H1 (cell line): ENCODE results near the gene WDR6. TPM values are rescaled to one million over a fixed set of nuclear protein-coding genes. Genes with fewer than 3 reads are reported as not detected.

ENCODE experiments used
- CTCF ChIA-PET: fragments of 300-600 bp; sonication (Branson Sonifier 250); formaldehyde crosslinking; loops from one replicate; lab custom pipeline; 2021; ENCODE audit not compliant: partially characterized antibody; lab: Charles Lee
- POLR2A ChIA-PET: fragments of 300-600 bp; sonication (Branson Sonifier 250); formaldehyde crosslinking; loops from one replicate; lab custom pipeline; 2021; ENCODE audit warnings: inconsistent platforms; ENCODE audit not compliant: partially characterized antibody; lab: Charles Lee
- DNase-seq, 2 experiments: peaks; one replicate each; pipeline versions ENCODE4 v3.0.0 to v3.0.0-alpha.2; 2010 to 2022; ENCODE audit warnings: low spot score in 2 of 2, low read depth in 1 of 2, mixed read lengths in 1 of 2
- FAIRE-seq: peaks from 2 replicates; lab custom pipeline; 2011; peaks lifted over from hg19 to GRCh38; lab: Jason Lieb, UNC
- H2AFZ ChIP-seq: 2 replicates; pipeline ENCODE4 v1.8.1; 2012; ENCODE audit warnings: low read length, inconsistent platforms
- H2AK5ac ChIP-seq: 2 replicates; pipeline ENCODE4 v1.6.1; 2013; ENCODE audit warnings: low read depth, low read length
- H2BK120ac ChIP-seq: replicated peaks from 2 replicates; pipeline ENCODE3; 2013; ENCODE audit warnings: low read depth, low read length, inconsistent platforms
- H2BK12ac ChIP-seq: 2 replicates; pipeline ENCODE4 v1.6.1; 2013; ENCODE audit warnings: low read depth, low read length
- H2BK15ac ChIP-seq: 2 replicates; pipeline ENCODE4 v1.6.1; 2013; ENCODE audit warnings: low read length
- H2BK20ac ChIP-seq: 2 replicates; pipeline ENCODE4 v1.6.1; 2013; ENCODE audit warnings: low read length
- H2BK5ac ChIP-seq: 2 replicates; pipeline ENCODE4 v1.6.1; 2013; ENCODE audit warnings: low read depth, low read length
- H3K14ac ChIP-seq: 2 replicates; pipeline ENCODE4 v1.6.1; 2013; ENCODE audit warnings: inconsistent platforms; ENCODE audit not compliant: insufficient read length
- H3K18ac ChIP-seq: 2 replicates; pipeline ENCODE4 v1.6.1; 2013; ENCODE audit warnings: low read length; ENCODE audit errors: extremely low read depth
- H3K23ac ChIP-seq: 2 replicates; pipeline ENCODE4 v1.6.1; 2013; ENCODE audit warnings: inconsistent platforms; ENCODE audit not compliant: insufficient read length
- H3K23me2 ChIP-seq: 2 replicates; pipeline ENCODE4 v1.6.1; 2013; ENCODE audit warnings: low read depth, low read length
- H3K27ac ChIP-seq: 2 replicates; pipeline ENCODE4 v1.6.1; 2011; ENCODE audit warnings: low read depth, low read length, inconsistent platforms
- H3K27me3 ChIP-seq, 4 experiments: replicated peaks in 1 of 4; 1 replicate in 1 of 4; 2 replicates in 3 of 4; pipeline versions ENCODE4 v1.6.1 to v1.8.1; 2011 to 2013; ENCODE audit warnings: low read length in 3 of 4, mild to moderate bottlenecking in 3 of 4, inconsistent platforms in 2 of 4, mixed read lengths in 2 of 4, moderate library complexity in 1 of 4; ENCODE audit not compliant: control insufficient read depth in 3 of 4, insufficient read depth in 3 of 4; ENCODE audit errors: extremely low read depth in 1 of 4
- H3K36me3 ChIP-seq, 4 experiments: 2 replicates each; pipeline versions ENCODE4 v1.6.1 to v1.8.1; 2011 to 2013; ENCODE audit warnings: mild to moderate bottlenecking in 4 of 4, low read length in 3 of 4, moderate library complexity in 2 of 4, control low read depth in 1 of 4, inconsistent platforms in 1 of 4; ENCODE audit not compliant: insufficient read depth in 4 of 4, control insufficient read depth in 2 of 4
- H3K4ac ChIP-seq: replicated peaks from 2 replicates; pipeline ENCODE3; 2013; ENCODE audit warnings: low read length, low read depth, mixed read lengths, inconsistent platforms; ENCODE audit not compliant: insufficient read length
- H3K4me1 ChIP-seq, 4 experiments: replicated peaks in 1 of 4; 1 replicate in 1 of 4; 2 replicates in 3 of 4; pipeline versions ENCODE4 v1.6.1 to v1.8.1; 2011 to 2013; ENCODE audit warnings: low read length in 3 of 4, inconsistent platforms in 2 of 4, mixed read lengths in 1 of 4; ENCODE audit not compliant: insufficient read depth in 4 of 4, control insufficient read depth in 3 of 4
- H3K4me2 ChIP-seq, 2 experiments: 2 replicates each; pipeline versions ENCODE4 v1.6.1 to v1.8.1; 2011 to 2013; ENCODE audit warnings: low read depth in 2 of 2, low read length in 2 of 2, control low read depth in 1 of 2, inconsistent platforms in 1 of 2, mild to moderate bottlenecking in 1 of 2; ENCODE audit not compliant: insufficient read depth in 1 of 2
- H3K4me3 ChIP-seq, 4 experiments: fragments of 200-600, 300-600 bp in 1 of 4; sonication (generic), shearing (Covaris generic), sonication (Bioruptor Twin) in 1 of 4; 2 replicates each; pipeline versions ENCODE4 v1.5.1 to v1.8.1; 2011 to 2016; ENCODE audit warnings: low read length in 4 of 4, low read depth in 3 of 4, control low read depth in 2 of 4, inconsistent platforms in 2 of 4, mild to moderate bottlenecking in 2 of 4, mixed read lengths in 1 of 4, moderate library complexity in 1 of 4; ENCODE audit not compliant: insufficient read depth in 2 of 4; ENCODE audit errors: extremely low read depth in 1 of 4
- H3K56ac ChIP-seq: replicated peaks from 2 replicates; pipeline ENCODE3; 2013; ENCODE audit warnings: low read depth, mild to moderate bottlenecking, mixed read lengths, low read length, inconsistent platforms; ENCODE audit not compliant: insufficient read length
- H3K79me1 ChIP-seq: 2 replicates; pipeline ENCODE4 v1.6.1; 2013; ENCODE audit warnings: low read depth, low read length, control low read depth
- H3K79me2 ChIP-seq, 2 experiments: 2 replicates each; pipeline versions ENCODE4 v1.6.1 to v1.8.1; 2012 to 2013; ENCODE audit warnings: low read length in 2 of 2, mild to moderate bottlenecking in 2 of 2, inconsistent platforms in 1 of 2; ENCODE audit not compliant: insufficient read depth in 2 of 2, control insufficient read depth in 1 of 2
- H3K9ac ChIP-seq, 4 experiments: replicated peaks in 1 of 4; 1 replicate in 1 of 4; 2 replicates in 3 of 4; pipeline versions ENCODE4 v1.6.1 to v1.8.1; 2011 to 2013; ENCODE audit warnings: low read depth in 3 of 4, low read length in 3 of 4, control low read depth in 2 of 4, mild to moderate bottlenecking in 2 of 4, moderate library complexity in 2 of 4, inconsistent platforms in 1 of 4; ENCODE audit errors: extremely low read depth in 1 of 4
- H3K9me3 ChIP-seq, 2 experiments: 2 replicates each; pipeline versions ENCODE4 v1.6.1 to v1.8.1; 2012 to 2013; ENCODE audit warnings: mild to moderate bottlenecking in 2 of 2, moderate library complexity in 2 of 2, control low read depth in 1 of 2, inconsistent platforms in 1 of 2, low read depth in 1 of 2, low read length in 1 of 2, mixed read lengths in 1 of 2; ENCODE audit not compliant: insufficient read depth in 2 of 2
- H4K20me1 ChIP-seq, 2 experiments: replicated peaks in 1 of 2; 2 replicates each; pipeline versions ENCODE3 to v1.8.1; 2011 to 2013; ENCODE audit warnings: inconsistent platforms in 2 of 2, low read length in 2 of 2, mild to moderate bottlenecking in 1 of 2; ENCODE audit not compliant: insufficient read depth in 2 of 2, control insufficient read depth in 1 of 2
- H4K5ac ChIP-seq: 2 replicates; pipeline ENCODE4 v1.6.1; 2013; ENCODE audit warnings: low read length, low read depth, mixed read lengths, inconsistent platforms; ENCODE audit not compliant: insufficient read length
- H4K8ac ChIP-seq: 2 replicates; pipeline ENCODE4 v1.8.0; 2013; ENCODE audit warnings: mild to moderate bottlenecking, moderate library complexity, low read length, inconsistent platforms; ENCODE audit not compliant: insufficient read depth; ENCODE audit errors: extremely low read depth
- H4K91ac ChIP-seq: replicated peaks from 2 replicates; pipeline ENCODE3; 2013; ENCODE audit warnings: low read length, mixed read lengths, inconsistent platforms; ENCODE audit not compliant: insufficient read length
- BCL11A ChIP-seq, 2 experiments: IDR thresholded peaks; one replicate each; pipeline ENCODE4 v1.6.1; 2011; ENCODE audit warnings: low read depth in 2 of 2, low read length in 2 of 2, mild to moderate bottlenecking in 2 of 2
- BRCA1 ChIP-seq: IDR thresholded peaks from 2 replicates; pipeline ENCODE4 v1.6.1; 2012; ENCODE audit warnings: low read depth, low read length, improper control_type of control experiment
- CTCF ChIP-seq, 3 experiments: IDR thresholded peaks; 1 replicate in 2 of 3; 2 replicates in 1 of 3; pipeline versions ENCODE4 v1.5.1 to v1.6.1; 2011; ENCODE audit warnings: low read length in 3 of 3, mild to moderate bottlenecking in 3 of 3, inconsistent platforms in 2 of 3, low read depth in 1 of 3, moderate library complexity in 1 of 3; ENCODE audit not compliant: insufficient read depth in 1 of 3; ENCODE audit errors: control extremely low read depth in 1 of 3
- POLR2A ChIP-seq, 2 experiments: IDR thresholded peaks; 1 replicate in 1 of 2; 2 replicates in 1 of 2; pipeline ENCODE4 v1.6.1; 2011; ENCODE audit warnings: low read depth in 2 of 2, low read length in 2 of 2, mild to moderate bottlenecking in 2 of 2; ENCODE audit errors: control extremely low read depth in 1 of 2
- SP1 ChIP-seq: IDR thresholded peaks from 2 replicates; pipeline ENCODE4 v1.6.1; 2011; ENCODE audit warnings: low read depth, low read length
- WGBS, 2 experiments: shearing (Covaris generic) in 1 of 2; methylation state at CpG; one replicate each; pipeline versions ENCODE4 v1.1.6 to v1.1.7; 2013 to 2015; ENCODE audit warnings: low lambda C conversion rate in 2 of 2, mixed read lengths in 2 of 2, inconsistent platforms in 1 of 2, low coverage in 1 of 2, missing lambda C conversion rate in 1 of 2; ENCODE audit not compliant: insufficient replicate concordance in 2 of 2, insufficient coverage in 1 of 2, insufficient read length in 1 of 2; ENCODE audit errors: extremely low coverage in 1 of 2, missing lambda C conversion rate in 1 of 2; 5-methylcytosine and 5-hydroxymethylcytosine counted together
- polyA plus RNA-seq, 7 experiments: library from polyadenylated mRNA; depleted of rRNA in 3 of 7; stranded (reverse) in 5 of 7; unstranded in 2 of 7; fragments of >200 nt in 5 of 7; fragments of 200-250 nt in 2 of 7; gene quantifications; 1 replicate in 5 of 7; 2 replicates in 1 of 7; 4 replicates in 1 of 7; pipeline versions ENCODE4 v1.2.1 to v1.2.3, GENCODE V29; 2011 to 2013; ENCODE audit warnings: missing spikeins in 2 of 7, mixed read lengths in 2 of 7
- total RNA-seq: library from RNA; stranded (reverse); fragmentation: NEBNext Ultra II Directional; extraction: Animal tissue kit (Norgen Biotek cat#: 25700); gene quantifications from 2 replicates; pipeline ENCODE4 v1.2.1, GENCODE V29; 2021
- TF ChIP-seq, protein P1 (sequence below): IDR thresholded peaks from 2 replicates; pipeline ENCODE4 v1.6.1; 2012; ENCODE audit warnings: low read length, inconsistent platforms

WDR6 gene
- total and polyA plus RNA-seq, 2 of the 8 experiments (the other 6 are each of a cell fraction or from before 2014, with no cell fraction given): 180 to 257 TPM

DNA sequence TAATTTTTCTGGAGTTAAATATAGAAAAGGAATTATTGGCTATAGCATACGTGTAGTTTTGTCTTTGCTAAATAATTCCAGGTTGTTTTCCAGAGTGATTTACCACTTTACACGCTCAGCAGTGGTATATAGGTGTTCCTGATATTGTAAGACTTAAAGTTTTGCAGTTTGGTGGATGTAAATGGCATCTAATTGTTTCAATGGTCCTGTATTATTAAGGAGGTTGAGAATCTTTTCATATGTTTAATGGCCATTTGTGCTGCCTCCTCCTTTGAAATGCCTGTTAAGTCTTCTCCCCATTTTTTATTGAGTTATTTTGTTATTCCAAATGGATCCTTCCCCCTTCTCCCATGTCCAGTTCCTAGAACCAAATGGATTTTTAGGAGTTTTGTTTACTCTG lies 43.6 kb upstream of the WDR6 start:
- Histone ChIP-seq H3K4me3 (peak overlapping the region in 1 of 4 experiments; percentile 35; a peak in 1 of 8 replicates), H3K9me3 (no peaks in the 10 kb centered on the region), H4K91ac (no peak overlapping the region), H2AFZ (no peak overlapping the region), H3K36me3 (peaks cover 2 to 28% (median 14%) of the 10 kb centered on the region in 4 experiments; a peak in 7 of 8 replicates)
- TF ChIP-seq POLR2A (IDR thresholded peaks at IDR 0.05; ENCODE audit: control extremely low read depth in 1 of 2, low read depth in 2 of 2, low read length in 2 of 2) (no peak), CTCF (IDR thresholded peaks at IDR 0.05; ENCODE audit: control extremely low read depth in 1 of 3, insufficient read depth in 1 of 3, low read depth in 1 of 3, low read length in 3 of 3) (no peak), SP1 (no peak), BCL11A (IDR thresholded peaks at IDR 0.05; ENCODE audit: low read depth in 2 of 2, low read length in 2 of 2) (no peak), BRCA1 (no peak)
- TF ChIP-seq, protein P1, sequence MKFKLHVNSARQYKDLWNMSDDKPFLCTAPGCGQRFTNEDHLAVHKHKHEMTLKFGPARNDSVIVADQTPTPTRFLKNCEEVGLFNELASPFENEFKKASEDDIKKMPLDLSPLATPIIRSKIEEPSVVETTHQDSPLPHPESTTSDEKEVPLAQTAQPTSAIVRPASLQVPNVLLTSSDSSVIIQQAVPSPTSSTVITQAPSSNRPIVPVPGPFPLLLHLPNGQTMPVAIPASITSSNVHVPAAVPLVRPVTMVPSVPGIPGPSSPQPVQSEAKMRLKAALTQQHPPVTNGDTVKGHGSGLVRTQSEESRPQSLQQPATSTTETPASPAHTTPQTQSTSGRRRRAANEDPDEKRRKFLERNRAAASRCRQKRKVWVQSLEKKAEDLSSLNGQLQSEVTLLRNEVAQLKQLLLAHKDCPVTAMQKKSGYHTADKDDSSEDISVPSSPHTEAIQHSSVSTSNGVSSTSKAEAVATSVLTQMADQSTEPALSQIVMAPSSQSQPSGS: no peak
- TF ChIP-seq, all 59 proteins: peak for 0
- Histone ChIP-seq H3K23me2 (no peaks in the 10 kb centered on the region), H3K4ac (no peak overlapping the region), H3K23ac (no peak overlapping the region), H3K27ac (no peak overlapping the region), H3K79me2 (peaks cover 0 to 4% of the 10 kb centered on the region in 2 experiments; a peak in 1 of 4 replicates), H4K8ac (no peak overlapping the region), H3K18ac (no peak overlapping the region), H2AK5ac (no peak overlapping the region), H2BK120ac (no peak overlapping the region), H4K5ac (no peak overlapping the region), H3K79me1 (peaks cover 7% of the 10 kb centered on the region), H3K14ac (no peak overlapping the region), H4K20me1 (no peaks in the 10 kb centered on the region), H3K4me2 (peak overlapping the region; percentile 45 to 63; a peak in 3 of 4 replicates), H3K56ac (no peak overlapping the region), H3K9ac (no peak overlapping the region), H2BK5ac (no peak overlapping the region; the same call in 1 of the 2 replicates), H3K27me3 (no peaks in the 10 kb centered on the region), H2BK12ac (no peak overlapping the region), H2BK15ac (no peak overlapping the region), H3K4me1 (peaks cover 3 to 8% (median 5%) of the 10 kb centered on the region in 4 experiments; a peak in 6 of 7 replicates), H2BK20ac (no peak overlapping the region)
- WGBS, 2 experiments: 43% methylated on average over 2 of the region's 2 CpGs; no CpG with 5 or more reads in 1 of the 2 experiments
- DNase-seq: no peak
- no peak for FAIRE-seq
- ChIA-PET CTCF (no interaction called here), POLR2A (interaction anchor here (1.4 to 1.5 kb wide), 2 partner anchors 44 to 130 kb away, joined by 3 to 4 read pairs; partner anchors contain the start of genes QRICH1 and WDR6)
